HG03025 (cell line): Measurements from ENCODE around the gene DIO3.
"Not testable (repeated sequence)": the region's sequence is repeated elsewhere in the genome, so short reads cannot be mapped to it uniquely, and the experiment has no call there.

Source experiments
- ATAC-seq: cut with Tn5 transposase; IDR thresholded peaks from one replicate; pipeline ENCODE4 v1.9.1; 2021; ENCODE audit warnings: mild to moderate bottlenecking, moderate library complexity; ENCODE audit not compliant: unreplicated experiment, low FRiP score

Gene DIO3

GRCh38 chr14:101540481-101541462 lies 20.5 kb upstream of the DIO3 start:
- ATAC-seq: no peak

- no peak for ATAC-seq
These were observed 18.9 kb upstream of the DIO3 start for GRCh38 chr14:101542391-101542790.

DNA sequence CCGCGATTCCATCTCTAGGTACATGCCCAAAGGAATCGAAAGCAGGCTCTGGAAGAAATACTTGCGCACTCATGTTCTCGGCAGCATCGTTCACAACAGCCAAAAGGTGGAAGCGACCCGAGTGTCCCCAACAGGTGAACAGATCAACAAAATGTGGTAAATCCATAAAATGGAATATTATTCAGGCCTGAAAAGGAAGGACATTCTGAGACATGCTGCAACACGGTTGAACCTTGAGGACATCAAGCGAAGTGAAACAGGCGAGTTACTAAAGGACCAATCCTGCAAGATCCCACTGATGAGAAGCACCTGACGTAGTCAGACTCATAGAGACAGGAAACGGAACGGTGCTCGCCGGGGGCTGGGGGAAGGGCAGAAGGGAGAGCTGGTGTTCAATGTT lies 17.5 kb upstream of the DIO3 start:
- no peak for ATAC-seq

GRCh38 chr14:101544550-101544949 lies 16.7 kb upstream of the DIO3 start:
- ATAC-seq: no peak

GRCh38 chr14:101546706-101547105 lies 14.6 kb upstream of the DIO3 start:
- ATAC-seq: no peak

- no peak for ATAC-seq
These were observed 14.1 kb upstream of the DIO3 start for GRCh38 chr14:101547107-101547738.

DNA sequence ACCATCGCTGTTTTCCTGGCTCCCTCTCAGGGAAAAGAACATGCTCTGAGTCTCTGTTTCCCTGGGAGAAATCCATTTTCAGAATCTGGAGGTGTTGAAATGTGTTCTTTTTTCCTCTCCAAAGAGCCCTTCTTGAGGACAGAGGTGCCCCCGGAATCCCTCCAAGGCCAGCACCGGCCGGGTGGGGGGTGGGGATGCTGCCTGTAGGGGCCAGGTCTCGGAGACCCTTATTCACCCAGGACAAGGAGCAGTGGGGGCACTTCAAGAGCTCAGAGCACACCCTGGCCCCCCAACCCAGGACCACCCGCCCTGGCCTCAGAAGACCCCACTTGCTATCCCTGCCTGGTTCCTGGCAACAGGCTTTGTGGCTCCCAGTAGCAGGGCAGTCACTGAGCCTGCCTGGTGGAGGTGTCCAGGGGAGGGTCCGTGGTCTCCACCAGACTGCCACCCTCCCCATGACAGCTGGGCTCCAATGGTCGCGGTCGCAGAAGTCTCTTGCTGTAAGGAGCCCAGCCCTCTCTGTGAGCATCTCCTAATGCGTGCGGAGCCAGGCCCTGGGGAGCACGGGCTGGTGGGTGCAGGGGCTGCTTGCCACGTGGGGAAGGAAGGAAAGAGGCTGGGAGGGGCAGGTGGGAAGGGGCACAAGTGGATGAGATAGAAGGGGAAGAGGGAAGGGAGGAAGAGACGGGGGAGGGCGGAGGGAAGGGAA lies 13.2 kb upstream of the DIO3 start:
- no peak for ATAC-seq

DNA sequence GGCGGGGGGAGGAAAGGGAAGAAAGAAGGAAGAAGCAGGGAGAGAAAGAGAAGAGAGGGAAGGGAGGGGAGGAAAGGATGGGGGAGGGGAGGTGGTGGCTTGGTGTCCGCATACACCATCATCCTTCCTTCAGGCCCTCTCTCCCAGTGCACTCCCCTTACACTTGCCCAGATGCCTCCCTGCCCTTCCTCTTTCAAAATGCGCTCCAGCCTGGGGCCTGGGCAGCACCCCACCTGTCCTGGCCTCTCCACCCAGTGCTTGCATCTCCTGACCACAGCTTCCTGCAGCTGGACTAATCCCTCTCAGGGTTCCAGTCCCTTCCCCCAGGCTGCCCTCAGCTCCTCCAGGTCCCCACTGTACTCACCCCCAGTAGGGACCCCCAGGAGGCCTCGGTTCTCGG lies 12.6 kb upstream of the DIO3 start:
- ATAC-seq: no peak

GRCh38 chr14:101549154-101549553 lies 12.1 kb upstream of the DIO3 start:
- ATAC-seq: no peak

GRCh38 chr14:101550202-101550912 lies 10.9 kb upstream of the DIO3 start:
- not testable (repeated sequence) for ATAC-seq

- ATAC-seq: no peak
These were observed 9.3 kb upstream of the DIO3 start for GRCh38 chr14:101551729-101552595.

- no peak for ATAC-seq
These were observed 8.5 kb upstream of the DIO3 start for GRCh38 chr14:101552786-101553231.

- no peak for ATAC-seq
These were observed 7.9 kb upstream of the DIO3 start for GRCh38 chr14:101553393-101553792.

GRCh38 chr14:101553931-101554330 lies 7.4 kb upstream of the DIO3 start:
- ATAC-seq: no peak

- ATAC-seq: no peak
These were observed 6.2 kb upstream of the DIO3 start for GRCh38 chr14:101554991-101555668.

DNA sequence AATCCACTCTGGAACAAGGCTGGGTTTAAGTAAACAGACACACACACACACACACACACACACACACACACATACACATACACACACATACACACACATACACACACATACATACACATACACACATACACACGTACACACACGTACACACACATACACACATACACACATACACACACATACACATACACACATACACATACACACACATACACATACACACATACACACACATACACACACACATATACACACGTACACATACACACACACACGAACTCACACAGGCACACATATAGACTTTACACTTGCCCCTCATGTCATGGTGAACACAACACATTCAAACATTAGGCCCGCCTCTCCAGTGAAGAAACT lies 5.6 kb upstream of the DIO3 start:
- not testable (repeated sequence) for ATAC-seq

GRCh38 chr14:101556131-101556530 lies 5.2 kb upstream of the DIO3 start:
- ATAC-seq: no peak

GRCh38 chr14:101556566-101557320 lies 4.6 kb upstream of the DIO3 start:
- no peak for ATAC-seq
